Subcutaneous abdominal adipose tissue (tissue), 5 donors: ENCODE data around the gene TUB.

Source experiments
- H3K27ac ChIP-seq: one replicate; pipeline ENCODE4 v1.7.0; 2013; ENCODE audit warnings: low read depth, mild to moderate bottlenecking, inconsistent platforms, low read length, moderate library complexity
- H3K27me3 ChIP-seq, 5 donors: one replicate each; pipeline ENCODE4 v1.7.0; 2013; ENCODE audit warnings: low read length in 5 of 5, inconsistent platforms in 1 of 5; ENCODE audit not compliant: control insufficient read depth in 5 of 5, insufficient read depth in 4 of 5
- H3K36me3 ChIP-seq, 5 donors: one replicate each; pipeline ENCODE4 v1.7.0; 2013; ENCODE audit warnings: low read length in 5 of 5; ENCODE audit not compliant: control insufficient read depth in 5 of 5, insufficient read depth in 5 of 5
- H3K4me1 ChIP-seq, 5 donors: one replicate each; pipeline ENCODE4 v1.7.0; 2013; ENCODE audit warnings: low read length in 5 of 5, mild to moderate bottlenecking in 3 of 5, moderate library complexity in 1 of 5; ENCODE audit not compliant: control insufficient read depth in 5 of 5, insufficient read depth in 5 of 5
- H3K4me3 ChIP-seq, 5 donors: one replicate each; pipeline ENCODE4 v1.7.0; 2013; ENCODE audit warnings: low read length in 5 of 5, low read depth in 1 of 5
- H3K9ac ChIP-seq, 5 donors: one replicate each; pipeline ENCODE4 v1.7.0; 2013; ENCODE audit warnings: low read length in 5 of 5, mild to moderate bottlenecking in 4 of 5, moderate library complexity in 3 of 5
- H3K9me3 ChIP-seq, 5 donors: one replicate each; pipeline ENCODE4 v1.7.0; 2013; ENCODE audit warnings: low read length in 5 of 5; ENCODE audit not compliant: control insufficient read depth in 5 of 5
- donor health status: healthy.
- donor health status: healthy.
- donor health status: healthy.
- donor health status: healthy.
- donor health status: healthy.

The TUB gene

DNA sequence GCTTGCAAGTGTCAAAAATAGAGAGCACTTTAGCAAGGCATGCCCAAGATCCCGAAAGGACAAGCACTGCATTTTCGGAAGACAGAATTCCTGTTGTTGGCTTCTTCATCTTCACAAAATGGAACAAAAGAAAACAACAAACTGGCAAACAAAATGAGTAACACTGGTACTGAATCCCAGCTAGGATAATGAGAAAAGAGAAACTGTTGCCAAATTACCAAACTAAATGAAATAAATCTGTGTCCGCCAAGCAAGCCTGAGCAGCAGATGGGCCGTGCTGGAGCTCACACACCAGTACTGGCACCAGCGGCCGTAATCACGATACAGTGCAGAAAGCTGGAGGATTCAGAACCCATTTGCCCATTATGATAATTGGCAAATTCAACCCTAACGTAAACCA, 30.6 kb downstream of the TUB start:
- peaks cover 0 to 6% (median 4%) of the 10 kb centered on the region in 5 donors for H3K36me3 ChIP-seq
- H3K27me3 ChIP-seq = no peaks in the 10 kb centered on the region
- H3K9ac ChIP-seq = no peak overlapping the region
- no peak overlapping the region for H3K4me3 ChIP-seq
- H3K9me3 ChIP-seq = peaks cover 0 to 3% (median 0%) of the 10 kb centered on the region in 5 donors
- H3K27ac ChIP-seq = no peak overlapping the region
- no peaks in the 10 kb centered on the region for H3K4me1 ChIP-seq

DNA sequence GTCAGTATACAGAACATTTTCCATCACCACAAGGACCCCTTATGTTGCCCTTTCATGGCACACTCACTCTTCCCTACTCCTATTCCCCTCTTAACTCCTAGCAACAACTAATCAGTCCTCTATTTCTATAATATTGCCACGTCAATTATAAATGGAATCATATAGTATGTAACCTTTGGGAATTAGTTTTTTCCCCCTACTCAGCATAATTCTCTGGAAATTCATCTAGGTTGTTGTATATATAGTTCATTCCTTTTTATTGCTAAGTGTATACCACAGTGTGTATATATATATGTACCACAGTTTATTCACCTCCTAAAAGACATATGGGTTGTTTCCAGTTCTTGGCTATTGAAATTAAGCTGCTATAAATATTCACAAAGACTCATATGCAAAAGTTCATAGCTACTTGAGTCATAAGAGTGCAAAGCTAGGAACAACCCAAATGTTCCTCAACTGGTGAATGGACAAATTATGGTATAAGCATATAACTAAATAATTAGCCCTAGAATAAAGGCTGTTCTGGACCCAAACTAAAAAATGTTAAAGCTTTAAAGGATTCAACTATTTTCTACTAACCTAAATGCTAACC, 41.3 kb downstream of the TUB start:
- Histone ChIP-seq H3K9ac (no peak overlapping the region), H3K36me3 (no peaks in the 10 kb centered on the region), H3K4me3 (no peak overlapping the region), H3K27ac (no peak overlapping the region), H3K9me3 (no peaks in the 10 kb centered on the region), H3K4me1 (peaks cover 0 to 8% (median 0%) of the 10 kb centered on the region in 5 donors), H3K27me3 (no peaks in the 10 kb centered on the region)

DNA sequence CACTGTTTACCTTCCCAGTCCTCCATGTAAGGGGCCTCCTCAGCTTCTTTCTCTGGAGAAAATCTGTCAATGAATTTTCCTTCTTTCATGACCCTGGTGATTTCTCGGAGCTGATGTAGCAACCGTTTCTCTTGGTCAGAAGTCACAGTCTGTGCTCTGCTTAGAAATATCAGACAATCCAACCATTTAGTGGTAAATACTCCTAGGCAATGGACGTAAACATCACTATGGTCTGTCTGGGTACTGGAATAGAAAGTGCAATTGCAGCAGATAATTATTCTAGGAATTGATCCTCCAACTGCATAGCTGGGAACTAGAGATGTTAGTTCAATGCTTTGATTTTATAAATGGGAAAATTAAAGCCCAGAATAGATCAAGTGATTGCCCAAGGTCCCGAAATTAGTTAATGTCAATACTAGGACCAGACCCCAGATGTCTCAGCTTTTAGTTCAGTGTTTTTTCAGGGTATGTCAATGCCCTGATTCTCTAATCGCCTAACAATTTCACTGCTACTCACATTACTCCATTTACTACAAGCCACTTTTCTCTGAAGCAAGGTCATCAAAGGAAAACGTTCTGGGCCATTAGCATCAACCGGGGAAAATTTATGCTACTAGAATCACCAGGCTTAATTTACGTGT, 45.8 kb downstream of the TUB start:
- Histone ChIP-seq H3K4me3 (no peak overlapping the region), H3K27ac (no peak overlapping the region), H3K9me3 (no peaks in the 10 kb centered on the region), H3K27me3 (no peaks in the 10 kb centered on the region), H3K4me1 (peaks cover 0 to 8% (median 0%) of the 10 kb centered on the region in 5 donors), H3K36me3 (no peaks in the 10 kb centered on the region), H3K9ac (no peak overlapping the region)

DNA sequence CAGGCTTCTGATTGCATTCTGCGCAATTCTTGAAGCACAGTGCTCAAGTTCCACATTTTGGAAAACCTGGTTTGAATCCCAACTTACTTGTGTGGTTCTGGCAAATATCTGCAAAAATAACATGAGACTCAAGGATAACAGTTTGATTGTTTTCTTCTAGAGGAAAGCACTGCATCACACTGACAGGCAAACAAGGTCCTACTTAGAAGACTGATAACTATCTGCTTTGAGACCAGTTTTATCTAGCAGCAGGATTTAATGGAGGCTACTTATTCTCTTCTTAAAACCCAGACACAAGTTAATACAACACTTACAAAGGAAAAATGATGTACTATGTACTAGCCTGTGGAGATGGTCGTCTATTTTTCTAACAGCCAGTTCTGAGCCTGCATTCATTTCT, 46.4 kb downstream of the TUB start:
- Histone ChIP-seq H3K9me3 (no peaks in the 10 kb centered on the region), H3K4me1 (peaks cover 0 to 8% (median 0%) of the 10 kb centered on the region in 5 donors), H3K27ac (no peak overlapping the region), H3K27me3 (no peaks in the 10 kb centered on the region), H3K36me3 (no peaks in the 10 kb centered on the region), H3K9ac (no peak overlapping the region), H3K4me3 (no peak overlapping the region)

DNA sequence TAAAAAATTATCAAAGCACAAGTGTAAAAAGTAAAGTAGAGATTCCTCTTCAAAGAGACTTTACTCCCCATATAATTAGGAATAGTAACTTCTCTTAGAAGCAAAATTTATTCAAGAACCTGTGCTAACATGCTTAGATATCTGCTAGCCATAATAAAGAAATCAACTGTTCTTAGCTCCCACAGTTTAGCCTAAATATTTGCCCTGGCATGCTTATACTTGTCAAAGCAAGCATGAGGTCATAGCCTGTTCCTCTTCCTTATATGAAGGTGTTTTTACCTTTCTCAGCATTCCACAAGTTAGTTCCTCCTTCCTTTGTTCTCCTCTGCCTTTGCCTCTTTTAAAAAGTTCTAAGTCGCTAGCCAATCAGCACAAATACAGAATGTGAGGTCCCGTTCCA, 57.5 kb downstream of the TUB start:
- Histone ChIP-seq H3K36me3 (peaks cover 0 to 3% (median 0%) of the 10 kb centered on the region in 5 donors), H3K27me3 (no peaks in the 10 kb centered on the region), H3K27ac (no peak overlapping the region), H3K4me3 (no peak overlapping the region), H3K9me3 (no peaks in the 10 kb centered on the region), H3K4me1 (no peaks in the 10 kb centered on the region), H3K9ac (no peak overlapping the region)

DNA sequence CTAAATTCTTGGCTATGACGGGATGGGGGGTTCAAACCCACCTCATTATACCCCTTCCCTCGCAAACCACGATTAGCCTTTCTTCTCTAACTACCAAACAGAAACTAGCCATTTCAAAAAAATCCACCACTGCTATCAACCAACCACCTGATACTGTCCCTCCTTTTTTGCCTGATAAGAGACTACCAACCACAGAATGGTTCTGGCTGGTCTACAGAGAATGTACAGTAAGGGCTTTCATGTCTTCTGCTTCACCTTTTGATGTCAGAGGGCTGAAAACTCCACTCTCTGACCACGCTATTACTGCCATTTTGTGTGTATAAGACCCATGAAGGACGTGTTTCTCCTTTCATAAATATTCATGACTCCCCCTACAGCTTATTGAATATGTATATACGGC, 68.7 kb downstream of the TUB start:
- H3K36me3 ChIP-seq = no peaks in the 10 kb centered on the region
- H3K9me3 ChIP-seq = no peaks in the 10 kb centered on the region
- no peak overlapping the region for H3K27ac ChIP-seq
- no peak overlapping the region for H3K9ac ChIP-seq
- H3K4me1 ChIP-seq = no peaks in the 10 kb centered on the region
- H3K4me3 ChIP-seq = no peak overlapping the region
- no peaks in the 10 kb centered on the region for H3K27me3 ChIP-seq
